Smooth muscle cell of the brain vasculature (primary cell): ENCODE measurements around the gene FIBCD1.

ENCODE experiments used
- DNase-seq: peaks from one replicate; pipeline ENCODE4 v3.0.0-alpha.2; 2012; ENCODE audit warnings: low read depth, low spot score

FIBCD1 gene, protein sequence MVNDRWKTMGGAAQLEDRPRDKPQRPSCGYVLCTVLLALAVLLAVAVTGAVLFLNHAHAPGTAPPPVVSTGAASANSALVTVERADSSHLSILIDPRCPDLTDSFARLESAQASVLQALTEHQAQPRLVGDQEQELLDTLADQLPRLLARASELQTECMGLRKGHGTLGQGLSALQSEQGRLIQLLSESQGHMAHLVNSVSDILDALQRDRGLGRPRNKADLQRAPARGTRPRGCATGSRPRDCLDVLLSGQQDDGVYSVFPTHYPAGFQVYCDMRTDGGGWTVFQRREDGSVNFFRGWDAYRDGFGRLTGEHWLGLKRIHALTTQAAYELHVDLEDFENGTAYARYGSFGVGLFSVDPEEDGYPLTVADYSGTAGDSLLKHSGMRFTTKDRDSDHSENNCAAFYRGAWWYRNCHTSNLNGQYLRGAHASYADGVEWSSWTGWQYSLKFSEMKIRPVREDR

DNA sequence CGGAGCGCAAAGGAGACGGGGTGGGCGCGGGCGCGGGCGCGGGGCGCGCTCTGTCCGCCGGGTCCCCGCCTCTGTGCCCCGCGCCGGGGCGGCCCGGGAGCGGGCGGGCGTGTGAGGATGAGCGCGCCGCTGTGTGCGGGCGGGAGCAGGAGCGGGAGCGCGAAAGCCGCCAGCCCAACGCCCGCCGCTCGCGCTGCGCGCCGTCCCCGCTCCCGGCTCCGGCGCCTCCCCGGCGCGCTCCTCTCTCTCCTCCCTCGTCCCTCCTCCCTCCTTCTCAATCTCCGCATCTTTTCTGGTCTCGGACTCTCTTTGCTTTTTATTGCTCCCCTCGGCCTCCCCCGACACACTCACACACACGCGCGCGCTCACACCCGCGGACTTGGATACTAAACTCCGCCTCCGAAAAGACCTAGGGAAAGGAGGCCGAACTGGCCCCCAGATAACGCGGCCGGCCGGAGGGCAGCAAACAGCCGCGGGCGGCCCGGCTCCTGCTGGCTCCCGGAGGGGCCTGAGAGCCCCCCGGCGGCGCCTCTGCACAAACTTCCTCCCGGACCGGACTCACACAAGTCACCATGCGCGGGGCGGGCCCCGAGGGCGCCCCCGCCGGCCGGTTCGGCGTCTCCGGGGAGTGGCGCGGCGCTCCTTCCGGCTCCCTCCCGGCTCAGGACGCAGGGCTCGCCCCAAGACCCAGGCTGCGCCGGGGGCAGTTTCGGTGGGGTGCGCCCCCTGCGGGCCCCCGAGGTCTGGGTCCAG lies at the start of gene FIBCD1:
FIBCD1 (minus strand) TSS at position 596 of the 753 bp plus-strand sequence. CDS start 640 bp downstream, outside the sequence.
- DNase-seq, result no peak

DNA sequence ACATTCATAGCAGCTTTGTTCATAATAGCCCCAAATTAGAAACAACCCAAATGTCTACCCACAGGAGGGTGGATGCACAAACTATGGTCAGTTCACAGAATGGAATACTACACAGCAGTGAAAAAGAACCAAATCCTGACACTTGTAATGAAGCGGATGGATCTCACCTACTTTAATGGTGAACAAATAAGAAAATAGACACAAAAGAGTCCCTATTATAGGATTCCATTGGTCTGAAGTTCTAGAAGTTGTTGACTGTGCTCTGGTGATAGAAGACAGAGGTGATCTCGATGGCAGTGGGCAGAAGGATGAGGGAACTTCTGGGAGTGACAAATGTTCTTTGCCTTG lies 49.3 kb upstream of the FIBCD1 start:
- no peak for DNase-seq

DNA sequence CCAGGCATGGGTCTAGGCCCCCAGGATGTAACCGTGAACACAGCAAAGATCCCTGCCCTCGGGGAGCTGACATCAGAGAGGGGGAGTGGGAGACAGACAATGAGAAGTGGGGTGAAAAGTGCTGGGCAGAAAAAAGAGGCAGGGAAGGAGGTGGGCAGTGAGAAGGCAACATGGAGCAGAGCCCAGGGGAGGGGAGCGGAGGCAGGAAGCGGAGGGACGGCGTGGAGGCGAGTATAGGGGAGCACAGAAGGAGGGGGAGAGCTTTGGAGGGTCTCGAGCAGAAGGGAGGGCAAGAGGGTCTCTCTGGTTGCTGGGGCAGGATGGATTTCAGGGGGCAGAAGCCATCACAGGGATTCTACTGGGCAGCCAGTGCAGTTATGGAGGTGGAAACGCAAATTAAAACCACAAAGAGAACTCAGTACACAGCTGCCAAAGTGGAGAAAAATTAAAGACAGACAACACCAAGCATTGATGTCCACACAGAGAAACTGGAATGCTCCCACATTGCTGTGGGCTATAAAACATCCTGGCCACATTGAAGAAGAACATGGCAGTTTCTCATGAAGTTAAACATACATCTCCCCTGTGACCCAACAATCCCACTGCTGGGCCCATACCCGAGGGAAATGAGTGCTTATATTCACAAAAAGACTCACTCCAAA lies 48.8 kb upstream of the FIBCD1 start:
- DNase-seq, result no peak

DNA sequence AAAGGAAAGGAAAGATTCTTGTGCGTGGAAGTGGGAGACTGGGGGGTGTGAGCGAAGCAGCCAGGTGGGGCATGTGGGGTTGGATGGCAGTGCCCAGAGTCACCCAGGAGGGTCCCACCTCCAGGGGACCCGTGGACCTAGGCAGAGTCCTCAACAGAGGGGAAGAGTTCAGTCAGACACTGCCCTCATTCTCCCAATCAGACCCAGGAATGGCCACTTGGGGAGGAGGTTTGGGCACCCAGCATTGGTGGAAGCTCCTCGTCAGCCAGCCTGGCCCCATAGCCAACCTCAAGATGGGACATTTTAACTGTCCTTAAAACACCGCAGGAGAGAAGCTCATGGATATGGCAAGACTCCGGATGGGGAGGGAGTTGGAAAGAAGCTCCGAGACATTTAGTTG lies 48.0 kb upstream of the FIBCD1 start:
- no peak for DNase-seq

DNA sequence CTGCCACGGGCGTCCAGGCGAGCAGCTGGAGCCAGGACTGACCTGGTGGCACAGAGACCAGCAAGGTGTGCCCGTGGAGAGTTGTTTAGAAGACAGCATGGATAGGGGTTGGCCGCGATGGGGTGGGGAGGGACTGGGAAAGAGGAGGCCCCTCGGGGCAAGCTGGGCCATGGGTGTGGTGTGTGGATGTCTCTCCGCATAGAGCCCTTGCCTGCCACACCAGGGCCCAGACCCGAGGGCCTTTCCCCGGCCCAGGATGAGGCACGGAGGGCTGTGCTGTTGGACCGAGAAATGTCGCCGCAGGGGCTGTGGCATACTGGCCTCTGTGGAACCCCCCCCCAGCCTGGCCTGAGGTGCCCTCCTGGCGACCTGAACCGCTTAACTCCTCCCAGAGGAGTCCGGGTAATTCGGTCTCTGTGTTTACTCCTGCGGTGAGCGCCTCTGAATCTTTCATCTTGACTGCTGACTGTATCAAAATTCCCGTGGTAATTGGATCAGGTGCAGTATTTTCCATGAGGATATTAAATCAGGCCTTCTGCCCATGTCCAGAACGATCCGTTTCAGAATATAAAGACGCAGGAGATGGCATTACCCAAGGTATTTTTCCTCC lies 47.4 kb upstream of the FIBCD1 start:
- DNase-seq, result no peak

DNA sequence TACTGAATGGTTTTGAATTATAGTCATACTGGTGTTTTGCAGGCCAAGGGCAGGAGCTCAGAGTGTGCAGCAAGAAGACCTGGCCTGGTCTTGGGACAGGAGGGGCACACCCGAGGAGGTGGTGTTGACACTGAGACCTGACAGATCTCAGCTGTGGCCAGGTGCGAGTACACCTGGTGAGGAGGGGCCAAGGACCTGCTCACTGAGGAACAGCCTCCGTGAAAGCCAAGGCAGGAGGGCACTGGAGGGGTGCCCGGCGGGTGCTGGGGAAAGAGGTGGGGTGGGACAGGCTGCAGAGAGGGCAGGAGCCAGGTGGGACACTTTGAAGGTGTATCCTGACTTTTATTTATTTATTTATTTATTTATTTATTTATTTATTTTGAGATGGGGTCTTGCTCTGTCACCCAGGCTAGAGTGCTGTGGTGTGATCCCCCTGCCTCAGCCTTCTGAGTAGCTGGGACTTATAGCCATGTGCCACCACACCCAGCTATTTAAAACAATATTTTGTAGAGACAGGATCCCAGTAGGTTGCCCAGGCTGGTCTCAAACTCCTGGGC lies 46.6 kb upstream of the FIBCD1 start:
- no peak for DNase-seq

DNA sequence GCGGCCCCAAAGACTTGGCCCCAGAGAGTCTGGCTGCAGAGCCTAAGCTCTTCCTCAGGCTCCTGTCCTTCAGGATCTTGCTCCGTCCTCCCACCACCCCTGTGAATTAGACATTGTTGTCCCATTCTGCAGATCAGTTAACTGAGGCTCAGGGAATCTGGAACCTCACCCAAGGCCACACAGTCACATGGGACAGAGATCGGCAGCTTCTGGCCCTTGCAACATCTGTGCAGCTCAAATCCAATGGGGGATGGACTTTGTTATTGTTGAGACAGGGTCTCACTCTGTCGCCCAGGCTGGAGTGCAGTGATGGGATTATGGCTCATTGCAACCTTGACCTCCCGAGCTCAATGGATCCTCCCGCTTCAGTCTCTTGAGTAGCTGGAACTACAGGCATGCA lies 46.0 kb upstream of the FIBCD1 start:
- no peak for DNase-seq

DNA sequence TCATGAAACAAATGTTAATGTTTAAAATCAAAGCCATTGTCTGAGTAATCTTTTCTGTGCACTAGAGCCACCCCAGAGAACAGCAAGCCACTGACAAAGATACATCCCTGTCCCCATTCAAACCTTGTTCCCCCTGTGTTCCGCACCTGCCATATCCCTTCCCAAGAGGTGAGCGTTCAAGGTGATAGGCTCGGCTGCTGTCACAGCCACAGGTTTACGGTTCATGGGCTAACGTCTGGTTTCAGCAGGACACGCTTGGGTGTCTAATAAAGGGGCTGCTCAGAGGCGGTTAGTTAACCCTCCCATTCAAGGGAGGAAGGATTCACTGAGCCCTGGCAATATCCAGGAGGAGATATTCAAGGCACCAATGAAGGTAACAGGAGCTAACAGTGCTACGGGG lies 45.5 kb upstream of the FIBCD1 start:
- no peak for DNase-seq

DNA sequence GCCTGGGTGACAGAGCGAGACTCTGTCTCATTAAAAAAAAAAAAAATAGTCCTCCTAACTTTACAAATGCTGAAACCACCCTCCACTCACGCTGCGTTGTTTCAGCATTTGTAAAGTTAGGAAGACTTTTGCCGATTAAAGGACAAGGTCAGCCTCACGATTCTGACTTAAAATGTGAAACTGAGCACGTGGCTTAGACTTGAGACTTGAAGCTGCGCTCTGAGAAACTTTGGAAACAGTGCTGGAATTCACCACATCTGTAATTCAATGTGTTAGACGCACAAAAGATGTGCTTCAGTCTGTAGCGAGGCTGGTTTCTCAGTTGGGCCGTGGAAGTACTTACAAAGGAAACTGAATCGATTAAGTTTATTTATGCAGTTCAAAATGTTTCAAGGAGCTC lies 44.9 kb upstream of the FIBCD1 start:
- no peak for DNase-seq

DNA sequence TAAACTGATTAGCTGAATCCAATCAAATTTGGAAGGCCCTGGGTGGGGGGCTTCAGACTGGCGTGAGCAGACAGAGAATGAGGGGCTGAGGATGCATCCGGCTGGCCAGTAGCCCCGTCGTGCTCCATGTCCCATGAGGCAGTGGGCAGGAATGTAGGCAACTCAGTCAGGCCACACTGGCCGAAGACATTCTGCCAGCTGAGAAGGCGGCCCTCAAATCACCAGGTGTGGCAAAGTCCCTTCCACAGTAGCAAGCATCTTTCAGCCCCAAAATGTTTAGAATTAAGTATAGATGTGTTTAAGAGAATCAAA lies 44.3 kb upstream of the FIBCD1 start:
- DNase-seq, result no peak

DNA sequence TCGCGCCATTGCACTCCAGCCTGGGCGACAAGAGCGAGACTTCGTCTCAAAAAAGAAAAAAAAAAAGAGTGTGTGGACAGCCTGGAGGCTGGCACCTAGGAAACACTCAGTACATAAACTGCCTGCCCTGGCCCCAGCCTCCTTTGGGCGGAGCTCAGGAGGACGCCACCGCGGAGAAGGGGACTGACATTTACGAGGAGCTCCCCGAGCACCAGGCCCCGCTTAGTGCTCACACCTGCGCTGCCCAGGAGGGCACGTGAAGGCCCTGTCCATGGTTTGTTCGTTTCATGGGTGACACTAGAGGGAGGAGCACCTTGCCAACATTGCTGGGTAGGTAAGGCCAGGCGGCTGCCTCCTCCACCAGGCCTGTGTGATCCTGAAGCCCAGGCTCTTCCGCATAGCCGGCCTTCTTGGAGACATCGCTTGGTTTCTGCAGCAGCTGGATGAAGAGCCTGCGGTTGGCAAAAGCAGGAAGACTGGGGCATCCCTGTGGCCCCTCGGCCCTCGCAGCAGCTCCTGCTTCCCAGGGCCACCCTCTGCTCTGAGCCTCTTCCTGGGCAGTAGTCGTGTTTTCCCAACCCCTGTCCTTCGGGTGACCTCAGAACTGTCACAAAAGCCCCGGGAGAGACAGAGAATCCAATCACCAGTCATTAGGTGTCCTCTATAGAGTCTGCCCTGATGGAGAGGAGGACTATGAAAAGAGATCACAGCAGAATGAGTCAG lies 43.8 kb upstream of the FIBCD1 start:
- no peak for DNase-seq

DNA sequence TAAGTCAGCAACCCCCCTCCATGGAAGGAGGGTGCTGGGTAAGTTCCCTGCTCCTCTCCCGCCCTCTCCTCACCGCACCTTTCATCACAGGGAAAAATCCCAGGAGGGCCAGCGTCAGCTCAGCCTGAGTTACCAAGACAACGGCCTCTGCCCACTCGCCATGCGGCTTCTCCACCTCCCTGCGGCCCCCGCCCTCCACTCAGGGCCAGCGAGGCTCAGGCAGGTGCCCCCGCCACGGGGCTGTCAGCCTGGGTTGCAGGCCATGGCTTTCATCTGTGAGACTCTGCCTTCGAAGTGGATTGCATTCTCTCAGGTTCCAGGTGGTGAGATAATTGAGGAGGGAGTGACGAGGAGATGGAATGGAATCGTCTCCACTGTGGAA lies 42.7 kb upstream of the FIBCD1 start:
- no peak for DNase-seq

DNA sequence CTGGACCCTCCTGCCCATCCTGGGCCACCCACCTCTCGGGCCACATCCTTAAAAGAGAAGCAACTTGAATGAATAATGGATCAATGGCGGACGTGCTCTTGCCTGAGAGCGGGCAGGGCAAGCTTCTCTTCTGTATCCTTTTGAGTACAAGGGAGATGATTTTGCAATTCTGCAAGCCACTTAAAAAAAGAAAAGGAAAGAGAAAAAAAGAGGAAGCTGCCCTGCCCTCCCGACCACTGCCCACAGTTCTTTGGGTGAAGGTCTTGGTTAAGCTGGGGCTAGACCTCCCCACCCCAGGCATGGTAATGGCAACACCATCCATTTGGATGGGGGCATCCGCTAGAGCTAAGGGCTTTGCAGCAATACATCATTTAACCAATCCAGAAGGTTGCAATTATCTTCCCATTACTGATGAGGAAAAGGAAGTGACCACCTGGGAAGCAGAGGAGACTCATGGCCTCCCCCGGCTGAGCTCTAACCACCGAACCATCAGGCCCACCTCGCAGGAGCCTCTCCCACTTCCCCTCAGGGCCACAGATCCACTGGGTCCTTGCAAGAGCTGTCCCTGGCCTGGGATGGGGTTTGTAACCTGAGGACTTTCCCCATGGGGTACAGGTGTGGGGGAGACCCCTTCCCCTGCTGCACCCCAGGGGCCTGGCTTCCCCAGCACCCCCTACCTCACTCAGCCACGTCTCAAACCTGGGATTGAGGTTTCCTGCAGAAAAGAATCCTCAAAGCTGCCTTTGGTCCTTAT lies 42.1 kb upstream of the FIBCD1 start:
- no peak for DNase-seq

DNA sequence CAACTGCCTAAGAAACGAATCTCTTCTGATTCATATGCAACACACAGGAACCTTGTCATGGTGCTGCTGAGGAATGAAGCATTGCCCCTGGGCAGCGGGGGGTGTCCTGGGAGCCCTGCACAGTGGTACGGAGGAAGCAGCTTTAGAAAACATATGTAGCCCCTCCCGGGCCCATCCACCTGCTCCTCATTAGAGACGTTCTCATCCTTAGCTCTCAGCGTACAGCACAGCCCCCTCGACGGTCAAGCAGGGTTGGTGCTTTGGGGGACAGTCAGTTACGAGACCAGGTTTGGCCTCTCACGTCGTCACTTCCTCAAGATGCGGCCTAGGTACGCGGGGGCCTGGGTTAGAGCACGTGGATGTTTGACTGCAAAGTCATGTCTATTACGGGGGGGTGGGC lies 41.5 kb upstream of the FIBCD1 start:
- DNase-seq, result no peak

DNA sequence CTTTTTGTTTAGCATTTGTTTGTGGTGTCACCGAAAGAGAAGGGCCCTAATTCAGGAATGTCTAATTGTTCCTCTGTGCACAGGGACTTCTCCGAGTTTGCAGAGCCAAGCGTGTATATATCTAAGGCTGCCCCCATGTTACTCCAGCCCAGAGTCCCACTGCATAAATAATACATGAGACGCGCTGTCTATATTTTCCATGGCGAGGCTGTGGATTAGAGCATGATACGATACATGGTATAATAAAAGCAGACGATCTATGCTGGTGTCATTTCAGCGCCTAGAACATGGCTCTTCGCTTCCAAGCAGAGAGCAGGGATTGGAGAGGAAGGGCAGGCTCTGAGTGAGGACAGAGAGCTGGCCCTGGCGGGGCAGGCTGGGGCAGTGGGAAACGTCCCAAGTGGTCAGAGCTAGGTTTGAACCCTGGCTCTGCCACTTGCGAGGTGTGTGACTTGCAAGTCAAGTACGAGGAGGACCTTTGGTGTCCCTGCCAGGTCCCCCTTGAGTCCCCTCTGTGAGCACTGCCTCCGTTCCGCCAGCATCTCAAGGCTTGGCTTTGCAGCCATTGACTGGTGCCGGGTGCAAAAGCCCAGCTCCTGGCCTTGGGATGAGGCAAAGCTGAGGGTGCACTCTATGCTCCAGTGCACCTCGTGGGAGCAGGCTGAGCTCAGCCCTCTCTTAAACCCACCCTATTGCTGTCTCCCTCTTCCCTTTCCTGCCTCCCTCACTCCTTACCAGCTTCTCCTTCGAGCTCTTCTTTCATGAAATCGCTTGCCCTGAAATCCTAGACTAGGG lies 40.7 kb upstream of the FIBCD1 start:
- DNase-seq, result no peak

DNA sequence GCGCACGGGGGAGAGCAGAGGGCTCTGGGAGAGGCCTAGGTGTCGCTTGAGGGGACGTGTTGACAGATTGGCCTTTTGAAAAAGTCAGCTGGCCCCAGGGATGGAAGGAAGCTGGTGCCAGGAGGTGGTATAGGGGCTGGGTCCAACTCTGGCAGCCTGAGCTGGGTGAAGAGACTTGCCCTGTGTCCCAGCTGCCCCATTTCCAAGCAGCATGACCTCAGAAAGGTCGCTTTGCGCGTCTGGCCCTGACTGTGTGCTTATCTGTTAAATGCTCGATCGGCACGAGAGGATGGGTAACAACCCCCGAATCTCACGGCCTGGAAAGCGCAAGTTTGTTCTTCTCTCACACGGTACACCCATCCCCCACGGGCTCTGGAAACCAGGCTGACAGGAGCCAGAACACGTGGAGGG lies 38.8 kb upstream of the FIBCD1 start:
- no peak for DNase-seq

DNA sequence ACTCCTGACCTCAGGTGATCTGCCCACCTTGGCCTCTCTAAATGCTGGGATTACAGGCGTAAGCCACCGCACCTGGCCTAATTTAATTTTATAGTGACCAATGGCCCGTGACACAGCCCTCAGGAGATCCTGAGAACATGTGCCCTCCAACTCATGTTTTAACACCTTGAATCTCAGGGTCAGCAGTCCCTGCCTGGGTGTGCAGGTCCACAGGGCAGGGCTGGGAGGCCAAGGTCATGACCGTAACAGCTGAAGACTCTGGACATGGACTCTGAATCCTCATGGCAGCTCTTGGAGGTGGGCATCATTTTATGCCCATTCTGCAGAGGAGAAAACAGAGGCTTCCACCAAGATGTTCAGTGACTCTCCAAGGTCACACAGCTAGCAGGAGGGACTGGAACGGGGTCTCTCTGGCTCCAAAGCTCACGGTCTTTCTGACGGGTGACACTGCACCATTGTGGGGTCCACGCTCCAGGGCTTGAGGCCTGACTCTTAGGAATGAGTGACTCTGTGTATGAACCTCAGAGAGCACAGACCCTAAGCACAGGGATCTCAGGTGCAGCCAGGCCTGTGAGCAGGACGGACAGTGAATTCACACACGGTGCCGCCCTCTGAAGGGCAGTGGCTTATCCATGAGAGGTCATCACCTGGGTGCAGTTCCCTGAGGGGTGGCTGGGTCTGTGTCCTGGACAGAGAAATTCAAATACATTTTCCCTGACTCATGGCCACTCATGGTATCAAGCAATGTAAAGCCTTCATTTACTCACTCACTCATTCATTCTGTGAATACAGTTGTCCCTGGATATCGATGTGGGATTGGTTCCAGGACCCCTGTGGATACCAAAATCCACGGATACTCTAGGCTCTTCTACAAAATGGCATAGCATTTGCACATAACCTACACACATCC lies 37.1 kb upstream of the FIBCD1 start:
- DNase-seq, result no peak

DNA sequence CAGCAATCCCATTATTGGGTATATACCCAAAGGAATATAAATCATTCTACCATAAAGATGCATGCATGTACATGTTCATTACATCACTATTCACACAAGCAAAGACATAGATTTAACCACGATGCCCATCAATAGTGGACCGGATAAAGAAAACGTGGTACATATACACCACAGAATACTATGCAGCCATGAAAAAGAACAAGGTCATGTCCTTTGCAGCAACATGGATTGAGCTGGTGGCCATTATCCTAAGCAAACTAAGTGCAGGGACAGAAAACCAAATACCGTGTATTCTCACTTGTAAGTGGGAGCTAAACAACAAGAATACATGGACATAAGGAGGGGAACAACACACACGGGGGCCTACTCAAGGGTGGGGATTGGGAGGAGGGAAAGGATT lies 36.1 kb upstream of the FIBCD1 start:
- DNase-seq, result no peak

DNA sequence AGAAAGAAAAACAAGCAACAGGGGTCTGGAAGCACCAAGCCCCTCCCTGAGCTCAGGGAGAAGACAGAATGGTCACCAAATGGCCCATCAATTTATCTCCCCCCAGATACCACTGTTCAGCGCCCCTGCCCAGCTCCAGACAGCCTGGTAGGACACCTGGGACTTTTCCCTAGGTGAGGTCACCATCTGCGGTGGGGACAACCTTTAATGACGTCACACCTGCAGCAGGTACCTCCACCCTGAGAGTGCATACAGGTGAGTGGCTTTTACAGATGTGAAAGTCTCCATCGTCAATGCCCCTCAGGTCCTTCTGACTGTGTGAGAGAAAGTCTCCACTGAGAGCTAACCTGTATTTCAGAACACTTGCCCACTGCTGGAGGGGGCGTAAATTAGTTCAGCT lies 35.6 kb upstream of the FIBCD1 start:
- no peak for DNase-seq
